HFFc6 (cell line): ENCODE data around the gene GPR18. TPM values are rescaled to one million over a fixed set of nuclear protein-coding genes. Genes with fewer than 3 reads are reported as not detected.

Experiments
- DNase-seq: peaks from one replicate; pipeline ENCODE4 v3.0.0-alpha.2; 2018
- H3K27ac Mint-ChIP-seq: 2 replicates; pipeline ENCODE4 v1.8.0; 2020; ENCODE audit warnings: mild to moderate bottlenecking, mixed read lengths
- H3K27me3 Mint-ChIP-seq: 2 replicates; pipeline ENCODE4 v1.8.0; 2021; ENCODE audit warnings: mild to moderate bottlenecking, moderate library complexity, mixed read lengths; ENCODE audit not compliant: insufficient read depth
- H3K36me3 Mint-ChIP-seq: 2 replicates; pipeline ENCODE4 v1.8.0; 2021; ENCODE audit warnings: low read depth, mixed read lengths
- H3K4me1 Mint-ChIP-seq: 2 replicates; pipeline ENCODE4 v1.8.0; 2020; ENCODE audit warnings: low read depth, mixed read lengths
- H3K4me3 Mint-ChIP-seq: 2 replicates; pipeline ENCODE4 v1.8.0; 2020; ENCODE audit warnings: mild to moderate bottlenecking, moderate library complexity, mixed read lengths
- H3K9me3 Mint-ChIP-seq: 2 replicates; pipeline ENCODE4 v1.8.0; 2020; ENCODE audit warnings: mild to moderate bottlenecking, mixed read lengths
- total RNA-seq, 6 experiments: library from RNA; stranded (reverse); fragmentation: NEBNext Ultra II Directional; extraction: Animal tissue kit (Norgen Biotek cat#: 25700); gene quantifications; 2 replicates in 1 of 6; 3 replicates in 5 of 6; pipeline ENCODE4 v1.2.3, GENCODE V29; 2021
- TF ChIP-seq, protein P1 (sequence below): fragments of 200-600 bp; sonication (generic); IDR thresholded peaks from 2 replicates; pipeline ENCODE4 v1.5.0; 2021; ENCODE audit warnings: antibody characterized with exemption, mild to moderate bottlenecking

Gene GPR18
- total RNA-seq, 6 experiments from 2014 or later = not detected

DNA sequence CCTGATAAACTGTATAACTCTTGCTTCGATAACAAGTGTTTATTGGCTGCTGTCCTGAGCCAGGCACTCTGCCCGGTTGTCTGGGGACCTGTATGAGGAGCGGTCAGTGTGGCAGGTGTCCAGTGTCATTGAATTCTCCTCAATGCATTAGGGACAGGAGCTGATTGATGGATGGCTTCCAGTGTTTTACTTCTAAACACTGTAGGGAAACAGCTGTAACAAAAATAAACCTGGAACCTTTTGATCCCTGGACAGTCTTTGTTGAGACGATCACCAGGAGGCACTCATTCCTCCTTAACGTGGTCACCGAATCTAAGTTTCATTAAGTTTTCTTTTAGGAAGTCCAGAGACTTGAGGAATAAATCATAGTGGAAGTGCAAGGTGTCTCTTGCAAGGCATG is 39.6 kb downstream of the GPR18 start:
- Mint-ChIP-seq H3K27me3 (no peaks in the 10 kb centered on the region), H3K4me1 (peaks cover 27% of the 10 kb centered on the region), H3K36me3 (peaks cover 8% of the 10 kb centered on the region; the same call in 1 of the 2 replicates), H3K9me3 (no peaks in the 10 kb centered on the region), H3K27ac (peak overlapping the region; percentile 40; the same call in 1 of the 2 replicates), H3K4me3 (no peak overlapping the region)
- DNase-seq = no peak
- TF ChIP-seq, protein P1, sequence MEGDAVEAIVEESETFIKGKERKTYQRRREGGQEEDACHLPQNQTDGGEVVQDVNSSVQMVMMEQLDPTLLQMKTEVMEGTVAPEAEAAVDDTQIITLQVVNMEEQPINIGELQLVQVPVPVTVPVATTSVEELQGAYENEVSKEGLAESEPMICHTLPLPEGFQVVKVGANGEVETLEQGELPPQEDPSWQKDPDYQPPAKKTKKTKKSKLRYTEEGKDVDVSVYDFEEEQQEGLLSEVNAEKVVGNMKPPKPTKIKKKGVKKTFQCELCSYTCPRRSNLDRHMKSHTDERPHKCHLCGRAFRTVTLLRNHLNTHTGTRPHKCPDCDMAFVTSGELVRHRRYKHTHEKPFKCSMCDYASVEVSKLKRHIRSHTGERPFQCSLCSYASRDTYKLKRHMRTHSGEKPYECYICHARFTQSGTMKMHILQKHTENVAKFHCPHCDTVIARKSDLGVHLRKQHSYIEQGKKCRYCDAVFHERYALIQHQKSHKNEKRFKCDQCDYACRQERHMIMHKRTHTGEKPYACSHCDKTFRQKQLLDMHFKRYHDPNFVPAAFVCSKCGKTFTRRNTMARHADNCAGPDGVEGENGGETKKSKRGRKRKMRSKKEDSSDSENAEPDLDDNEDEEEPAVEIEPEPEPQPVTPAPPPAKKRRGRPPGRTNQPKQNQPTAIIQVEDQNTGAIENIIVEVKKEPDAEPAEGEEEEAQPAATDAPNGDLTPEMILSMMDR = no peak

DNA sequence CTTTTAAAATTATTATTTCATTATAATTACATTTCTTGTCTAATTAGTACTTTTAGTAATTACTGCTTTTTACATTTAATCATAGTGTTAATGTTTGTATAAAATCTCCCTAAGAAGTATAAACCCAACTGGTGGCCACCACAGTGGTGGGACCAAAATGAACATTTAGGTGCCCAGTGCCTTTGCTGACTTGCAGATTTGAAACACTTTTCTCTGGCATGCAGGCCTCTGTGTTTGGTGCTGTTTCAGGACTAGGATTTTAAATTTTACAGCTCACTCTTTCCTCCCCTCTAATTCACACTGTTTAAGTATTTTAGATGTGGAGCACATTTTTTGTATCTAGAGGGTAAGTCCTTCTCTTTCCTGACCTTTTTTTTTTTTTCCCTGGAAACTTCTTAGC is 40.1 kb downstream of the GPR18 start:
- Mint-ChIP-seq H3K4me3 (no peak overlapping the region), H3K27ac (peak overlapping the region; percentile 40; the same call in 1 of the 2 replicates), H3K27me3 (no peaks in the 10 kb centered on the region), H3K9me3 (no peaks in the 10 kb centered on the region), H3K4me1 (peaks cover 23% of the 10 kb centered on the region), H3K36me3 (peaks cover 8% of the 10 kb centered on the region; the same call in 1 of the 2 replicates)
- no peak for DNase-seq
- TF ChIP-seq, protein P1 = no peak

- DNase-seq = no peak
- Mint-ChIP-seq H3K27me3 (no peaks in the 10 kb centered on the region), H3K9me3 (no peaks in the 10 kb centered on the region), H3K36me3 (peaks cover 8% of the 10 kb centered on the region; the same call in 1 of the 2 replicates), H3K4me3 (no peak overlapping the region), H3K4me1 (peaks cover 23% of the 10 kb centered on the region), H3K27ac (no peak overlapping the region)
- TF ChIP-seq, protein P1 = no peak
These were observed 40.6 kb downstream of the GPR18 start for GRCh38 chr13:99217461-99218110.

- H3K27ac Mint-ChIP-seq = no peak overlapping the region
- DNase-seq = no peak
- H3K4me1 Mint-ChIP-seq = peaks cover 23% of the 10 kb centered on the region
- H3K4me3 Mint-ChIP-seq = no peak overlapping the region
- H3K9me3 Mint-ChIP-seq = no peaks in the 10 kb centered on the region
- no peaks in the 10 kb centered on the region for H3K27me3 Mint-ChIP-seq
- H3K36me3 Mint-ChIP-seq = no peaks in the 10 kb centered on the region
- TF ChIP-seq, protein P1 = no peak
These were observed 42.9 kb downstream of the GPR18 start for GRCh38 chr13:99215184-99215830.

GRCh38 chr13:99214731-99215130 is 43.4 kb downstream of the GPR18 start:
- no peaks in the 10 kb centered on the region; the same call in 1 of the 2 replicates for H3K27me3 Mint-ChIP-seq
- no peak overlapping the region for H3K4me3 Mint-ChIP-seq
- no peak for DNase-seq
- no peaks in the 10 kb centered on the region for H3K9me3 Mint-ChIP-seq
- H3K36me3 Mint-ChIP-seq = no peaks in the 10 kb centered on the region
- TF ChIP-seq, protein P1 = no peak
- H3K4me1 Mint-ChIP-seq = peaks cover 23% of the 10 kb centered on the region
- no peak overlapping the region; the same call in 1 of the 2 replicates for H3K27ac Mint-ChIP-seq
